ENCODE data around the gene PTPRA.
A peak's percentile ranks its signal among the peaks of the same experiment; 100 is the strongest.

Gene PTPRA

GRCh38 chr20:2859330-2860121 is 13.8 kb upstream of the PTPRA start:
- DNase-seq, result no peak

GRCh38 chr20:2864626-2865025 is 8.7 kb upstream of the PTPRA start:
- no peak for DNase-seq

- no peak for DNase-seq
Measured at GRCh38 chr20:2865101-2865500, 8.2 kb upstream of the PTPRA start.

GRCh38 chr20:2865630-2866029 is 7.7 kb upstream of the PTPRA start:
- no peak for DNase-seq

GRCh38 chr20:2866236-2866635 is 7.0 kb upstream of the PTPRA start:
- DNase-seq, result no peak

- no peak for DNase-seq
Measured at GRCh38 chr20:2867081-2867864, 6.0 kb upstream of the PTPRA start.

- no peak for DNase-seq
Measured at GRCh38 chr20:2869381-2869780, 3.9 kb upstream of the PTPRA start.

- DNase-seq, result no peak
Measured at GRCh38 chr20:2871111-2871465, 2.2 kb upstream of the PTPRA start.

GRCh38 chr20:2871661-2872458 is 1.4 kb upstream of the PTPRA start:
- DNase-seq, result no peak

- DNase-seq, result peak; percentile 42
Measured at GRCh38 chr20:2872459-2873009, 747 bp upstream of the PTPRA start.

GRCh38 chr20:2873747-2874041 is 413 bp downstream of the PTPRA start:
- DNase-seq, result peak; percentile 40

- no peak for DNase-seq
Measured at GRCh38 chr20:2874456-2874855, 1.2 kb downstream of the PTPRA start.

- DNase-seq, result no peak
Measured at GRCh38 chr20:2875690-2876203, 2.5 kb downstream of the PTPRA start.

- no peak for DNase-seq
Measured at GRCh38 chr20:2878515-2878914, 5.2 kb downstream of the PTPRA start.

- DNase-seq, result no peak
Measured at GRCh38 chr20:2879146-2879545, 5.9 kb downstream of the PTPRA start.

GRCh38 chr20:2880650-2881049 is 7.4 kb downstream of the PTPRA start:
- DNase-seq, result no peak

GRCh38 chr20:2883726-2884637 is 10.7 kb downstream of the PTPRA start:
- DNase-seq, result no peak

- no peak for DNase-seq
Measured at GRCh38 chr20:2887715-2888114, 14.4 kb downstream of the PTPRA start.

GRCh38 chr20:2888224-2888955 is 15.1 kb downstream of the PTPRA start:
- no peak for DNase-seq

GRCh38 chr20:2889209-2889608 is 15.9 kb downstream of the PTPRA start:
- DNase-seq, result no peak

GRCh38 chr20:2889797-2890196 is 16.5 kb downstream of the PTPRA start:
- DNase-seq, result no peak
